Natural killer cell (primary cell): Measurements from ENCODE around the gene TENM3. TPM values are rescaled to one million over a fixed set of nuclear protein-coding genes. Genes with fewer than 3 reads are reported as not detected.

Source experiments
- ATAC-seq, 3 donors: fragments of 150-1000 bp in 2 of 3; fragments of 200-7000 bp in 1 of 3; cut with Tn5 transposase; 1 replicate in 1 of 3; 2 replicates in 2 of 3; pipeline ENCODE4 v1.10.0; 2021; ENCODE audit warnings: mild to moderate bottlenecking in 2 of 3, moderate library complexity in 2 of 3
- DNase-seq, 2 donors: peaks; one replicate each; pipeline versions ENCODE4 v3.0.0 to v3.0.0-alpha.2; 2013 to 2021; ENCODE audit warnings: mixed read lengths in 1 of 2
- H3K27ac ChIP-seq: one replicate; pipeline ENCODE4 v1.5.1; 2013; ENCODE audit warnings: mild to moderate bottlenecking, low read length
- H3K27me3 ChIP-seq: one replicate; pipeline ENCODE4 v1.6.1; 2013; ENCODE audit warnings: low read length; ENCODE audit not compliant: control insufficient read depth, insufficient read depth
- H3K36me3 ChIP-seq: one replicate; pipeline ENCODE4 v1.6.1; 2013; ENCODE audit warnings: low read length; ENCODE audit not compliant: control insufficient read depth, insufficient read depth
- H3K4me1 ChIP-seq: one replicate; pipeline ENCODE4 v1.6.1; 2013; ENCODE audit warnings: low read length; ENCODE audit not compliant: control insufficient read depth, insufficient read depth
- H3K4me3 ChIP-seq: one replicate; pipeline ENCODE4 v1.5.1; 2013; ENCODE audit warnings: low read length
- H3K9me3 ChIP-seq: one replicate; pipeline ENCODE4 v1.6.1; 2013; ENCODE audit warnings: low read length; ENCODE audit not compliant: control insufficient read depth, insufficient read depth
- H3K27ac Mint-ChIP-seq, 2 donors: one replicate each; pipeline ENCODE4 v1.8.0; 2022; ENCODE audit warnings: mild to moderate bottlenecking in 2 of 2, mixed read lengths in 2 of 2, moderate library complexity in 1 of 2
- H3K27me3 Mint-ChIP-seq, 2 donors: one replicate each; pipeline ENCODE4 v1.8.0; 2022; ENCODE audit warnings: low read depth in 2 of 2, mixed read lengths in 2 of 2
- H3K36me3 Mint-ChIP-seq: one replicate; pipeline ENCODE4 v1.8.0; 2022; ENCODE audit warnings: mixed read lengths
- H3K4me1 Mint-ChIP-seq, 2 donors: one replicate each; pipeline ENCODE4 v1.8.0; 2022; ENCODE audit warnings: mixed read lengths in 2 of 2
- H3K4me3 Mint-ChIP-seq: one replicate; pipeline ENCODE4 v1.8.0; 2022; ENCODE audit warnings: mild to moderate bottlenecking, moderate library complexity, mixed read lengths
- H3K9me3 Mint-ChIP-seq, 2 donors: one replicate each; pipeline ENCODE4 v1.8.0; 2022; ENCODE audit warnings: mixed read lengths in 2 of 2
- CTCF ChIP-seq: fragments of 200-600 bp; IDR thresholded peaks from one replicate; pipeline ENCODE4 v1.8.0; 2022; ENCODE audit warnings: antibody characterized with exemption
- WGBS: methylation state at CpG from one replicate; pipeline ENCODE4 v1.1.7; 2013; ENCODE audit warnings: missing lambda C conversion rate; ENCODE audit not compliant: insufficient coverage; 5-methylcytosine and 5-hydroxymethylcytosine counted together
- intact Hi-C: fragments of 100-400 bp; cut with micrococcal nuclease; formaldehyde crosslinking; loops from one replicate; pipeline ENCODE4 v1.14.2; 2022
- total RNA-seq, 4 donors: library from RNA; stranded (reverse); fragments of 120-200 nt in 1 of 4; gene quantifications; one replicate each; pipeline versions ENCODE4 v1.2.3 to v1.2.4, GENCODE V29; 2013 to 2022

The TENM3 gene
- total RNA-seq, 3 donors from 2014 or later (not counting 1 experiment from before 2014, with no cell fraction given), result not detected

DNA sequence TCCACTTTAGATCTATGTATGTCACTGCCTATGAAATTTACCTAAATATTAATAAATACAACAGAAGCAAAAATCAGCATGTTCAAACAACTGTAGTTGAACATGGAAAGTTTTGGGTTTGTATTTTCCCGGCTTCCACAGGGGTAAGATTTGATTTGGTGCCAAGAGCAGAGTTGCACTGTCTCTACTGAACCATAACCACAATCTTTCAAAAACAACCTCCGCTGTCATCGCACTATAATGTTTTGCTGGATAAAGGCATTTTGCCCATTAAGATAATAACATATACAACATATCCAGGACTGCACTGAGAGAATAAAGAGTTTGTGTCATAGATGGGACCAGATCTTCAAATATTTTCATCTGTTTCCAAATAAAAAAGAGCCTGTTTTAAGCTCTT is 94.9 kb downstream of the TENM3 start:
- Histone ChIP-seq H3K9me3 (no peaks in the 10 kb centered on the region), H3K4me3 (no peak overlapping the region), H3K27ac (no peak overlapping the region), H3K27me3 (no peaks in the 10 kb centered on the region), H3K4me1 (no peaks in the 10 kb centered on the region), H3K36me3 (no peaks in the 10 kb centered on the region)
- no peak for ATAC-seq
- TF ChIP-seq CTCF, result no peak
- Mint-ChIP-seq H3K27me3 (no peaks in the 10 kb centered on the region), H3K27ac (no peak overlapping the region), H3K36me3 (no peaks in the 10 kb centered on the region), H3K9me3 (peaks cover 0 to 4% of the 10 kb centered on the region in 2 donors), H3K4me3 (no peak overlapping the region), H3K4me1 (no peaks in the 10 kb centered on the region)
- no peak for DNase-seq
- intact Hi-C loops, result no loop called here
- no CpG with 5 or more reads among the region's 3 CpGs for WGBS

DNA sequence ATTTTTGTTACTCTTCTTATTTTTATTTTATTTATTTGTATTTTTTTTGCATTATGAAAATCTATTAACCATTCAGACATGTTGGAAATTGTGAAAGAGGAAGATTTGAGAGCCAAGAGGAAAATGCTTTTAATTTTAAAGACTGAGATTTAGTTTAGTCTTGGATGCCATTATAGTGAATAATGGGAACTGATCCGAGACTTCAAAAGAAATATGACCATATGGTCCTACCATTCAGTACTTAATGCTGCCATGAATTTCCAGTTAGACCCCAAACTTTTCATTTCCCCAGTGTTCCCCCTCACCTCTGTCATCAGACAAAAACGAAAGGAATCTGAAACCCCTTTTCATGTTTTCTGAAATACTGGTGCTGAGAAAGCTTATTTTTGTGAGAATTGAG is 95.5 kb downstream of the TENM3 start:
- no peaks in the 10 kb centered on the region for H3K27me3 ChIP-seq
- ATAC-seq (no peak), DNase-seq (no peak)
- H3K9me3 Mint-ChIP-seq, result peaks cover 0 to 4% of the 10 kb centered on the region in 2 donors
- WGBS, result 40% methylated on average over 1 of the region's 2 CpGs
- no peaks in the 10 kb centered on the region for H3K36me3 Mint-ChIP-seq
- intact Hi-C loops, result no loop called here
- no peaks in the 10 kb centered on the region for H3K9me3 ChIP-seq
- no peak overlapping the region for H3K4me3 ChIP-seq
- no peaks in the 10 kb centered on the region for H3K36me3 ChIP-seq
- no peak overlapping the region for H3K4me3 Mint-ChIP-seq
- no peak overlapping the region for H3K27ac ChIP-seq
- no peaks in the 10 kb centered on the region for H3K27me3 Mint-ChIP-seq
- no peak for TF ChIP-seq CTCF
- H3K4me1 ChIP-seq, result no peaks in the 10 kb centered on the region
- no peaks in the 10 kb centered on the region for H3K4me1 Mint-ChIP-seq
- no peak overlapping the region for H3K27ac Mint-ChIP-seq

DNA sequence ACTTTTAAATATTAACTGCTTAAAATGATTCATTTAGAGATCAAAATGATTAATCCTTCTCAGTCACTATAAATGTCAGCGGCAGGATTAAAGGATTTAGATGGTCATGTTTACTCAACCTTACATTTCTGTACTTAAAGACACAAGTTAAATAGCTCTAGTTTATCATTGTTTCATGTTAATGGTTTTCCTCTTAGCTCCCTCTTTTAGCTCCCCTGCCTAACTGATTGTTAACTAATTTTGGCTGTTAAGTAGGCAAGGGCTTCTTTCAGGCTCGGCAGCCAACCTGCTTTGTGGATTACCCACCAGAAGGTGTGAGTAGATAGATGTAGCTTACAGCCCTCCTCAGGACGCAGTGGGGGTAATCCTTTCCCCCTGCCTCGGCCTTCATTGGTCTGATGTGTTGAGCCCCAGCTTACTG is 96.0 kb downstream of the TENM3 start:
- Histone ChIP-seq H3K9me3 (no peaks in the 10 kb centered on the region), H3K27me3 (no peaks in the 10 kb centered on the region), H3K36me3 (no peaks in the 10 kb centered on the region), H3K4me3 (no peak overlapping the region), H3K27ac (no peak overlapping the region), H3K4me1 (no peaks in the 10 kb centered on the region)
- no peak overlapping the region for H3K27ac Mint-ChIP-seq
- ATAC-seq, result no peak
- no peaks in the 10 kb centered on the region for H3K4me1 Mint-ChIP-seq
- TF ChIP-seq CTCF, result no peak
- H3K9me3 Mint-ChIP-seq, result peaks cover 0 to 4% of the 10 kb centered on the region in 2 donors
- no peaks in the 10 kb centered on the region for H3K27me3 Mint-ChIP-seq
- no peak overlapping the region for H3K4me3 Mint-ChIP-seq
- DNase-seq, result no peak
- intact Hi-C loops, result no loop called here
- H3K36me3 Mint-ChIP-seq, result no peaks in the 10 kb centered on the region
- WGBS, result 47% methylated on average over 3 of the region's 4 CpGs

GRCh38 chr4:182343453-182343852 is 100.3 kb downstream of the TENM3 start:
- intact Hi-C loops, result no loop called here
- no CpG with 5 or more reads among the region's 4 CpGs for WGBS

More at GRCh38 chr4:182343453-182343852, 100.3 kb downstream of the TENM3 start:
- no peaks in the 10 kb centered on the region for H3K9me3 ChIP-seq
- H3K4me3 ChIP-seq, result no peak overlapping the region
- H3K27ac ChIP-seq, result no peak overlapping the region
- no peak for DNase-seq
- H3K27me3 ChIP-seq, result no peaks in the 10 kb centered on the region
- Mint-ChIP-seq H3K27me3 (no peaks in the 10 kb centered on the region), H3K4me1 (no peaks in the 10 kb centered on the region), H3K4me3 (no peak overlapping the region), H3K27ac (no peak overlapping the region), H3K9me3 (peaks cover 0 to 2% of the 10 kb centered on the region in 2 donors), H3K36me3 (no peaks in the 10 kb centered on the region)
- H3K4me1 ChIP-seq, result no peaks in the 10 kb centered on the region
- no peak for ATAC-seq
- TF ChIP-seq CTCF, result no peak
- no peaks in the 10 kb centered on the region for H3K36me3 ChIP-seq
